Epidermal melanocyte (primary cell): ENCODE measurements around the gene AGTR1.

Source experiments
- DNase-seq: peaks from one replicate; pipeline ENCODE4 v3.0.0; 2011; ENCODE audit warnings: low spot score; ENCODE audit not compliant: insufficient read length

The AGTR1 gene

GRCh38 chr3:148697306-148698189, at the start of gene AGTR1:
TSS of gene AGTR1 (plus strand) at chr3:148697903. CDS start at chr3:148741036, 43,133 bp downstream.
- DNase-seq: no peak

DNA sequence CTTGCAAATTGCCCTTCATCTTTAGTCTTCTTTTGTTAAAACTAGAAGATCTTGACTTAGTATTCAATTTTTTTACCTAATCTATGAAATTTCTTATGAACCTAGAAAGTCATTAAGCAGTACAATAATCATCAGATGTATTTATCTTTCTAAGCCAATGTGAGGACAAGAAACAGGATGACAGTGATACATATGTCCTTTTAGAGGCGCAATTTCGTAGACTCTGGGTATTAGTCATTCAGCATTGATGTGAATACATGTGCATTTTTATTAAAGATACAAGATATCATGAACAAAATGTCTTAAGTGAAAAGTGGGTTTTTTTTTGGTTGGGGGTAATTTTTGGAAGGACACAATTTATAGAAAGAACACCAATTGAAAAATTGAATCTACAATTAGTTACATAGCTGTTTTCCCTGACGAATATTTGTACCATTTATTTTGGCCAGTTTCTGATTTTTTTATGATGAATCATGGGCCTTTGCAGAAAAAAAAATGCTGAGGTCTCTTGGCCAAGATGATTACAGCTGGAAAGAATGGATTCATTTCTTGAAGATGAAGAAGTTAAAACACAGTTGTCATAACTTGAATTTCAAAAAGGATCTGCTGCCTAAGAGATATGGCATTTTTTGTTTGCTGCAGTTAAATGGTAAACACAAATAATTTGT, 48.9 kb upstream of the AGTR1 start:
- DNase-seq: no peak

GRCh38 chr3:148651549-148651948, 46.2 kb upstream of the AGTR1 start:
- DNase-seq: no peak

- no peak for DNase-seq
These were observed 43.3 kb upstream of the AGTR1 start for GRCh38 chr3:148654433-148654832.

DNA sequence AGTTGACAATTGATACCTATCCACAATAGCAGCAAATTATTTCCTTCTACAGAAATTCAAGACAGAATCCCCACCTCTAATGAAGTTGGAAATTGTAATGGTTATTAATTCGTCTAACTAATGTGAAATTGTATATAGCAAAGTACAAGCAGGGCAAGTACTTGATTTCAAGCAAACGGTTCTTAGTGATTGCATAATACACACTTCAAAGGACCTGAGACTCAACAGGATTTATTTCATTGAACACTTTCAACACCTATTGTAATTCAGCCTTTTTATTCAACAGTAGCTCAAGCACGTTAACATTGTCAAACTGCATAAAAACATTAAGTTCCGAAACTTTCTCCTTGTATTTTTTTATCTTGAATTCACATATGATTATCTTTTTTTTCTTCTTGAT, 40.2 kb upstream of the AGTR1 start:
- no peak for DNase-seq

- DNase-seq: no peak
These were observed 38.2 kb upstream of the AGTR1 start for GRCh38 chr3:148659512-148659911.

- no peak for DNase-seq
These were observed 17.4 kb upstream of the AGTR1 start for GRCh38 chr3:148680289-148680688.

DNA sequence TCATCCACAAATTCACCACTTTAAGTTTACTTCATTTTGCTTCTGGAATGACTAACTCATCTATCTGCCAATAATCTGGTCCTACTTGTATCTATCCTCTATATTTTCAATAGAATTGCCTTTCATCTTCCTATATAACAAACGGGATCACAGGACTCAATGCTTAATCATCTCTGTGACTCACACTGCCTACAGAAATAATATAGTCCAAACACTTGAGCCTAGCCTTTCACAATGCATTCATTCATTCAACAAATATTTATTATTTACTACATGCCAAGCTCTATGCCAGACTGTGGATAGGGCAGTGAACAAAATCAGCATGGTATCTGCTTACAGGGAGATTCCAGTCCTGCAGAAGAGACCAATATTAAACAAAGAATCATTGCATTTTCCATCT, 16.6 kb upstream of the AGTR1 start:
- DNase-seq: no peak

DNA sequence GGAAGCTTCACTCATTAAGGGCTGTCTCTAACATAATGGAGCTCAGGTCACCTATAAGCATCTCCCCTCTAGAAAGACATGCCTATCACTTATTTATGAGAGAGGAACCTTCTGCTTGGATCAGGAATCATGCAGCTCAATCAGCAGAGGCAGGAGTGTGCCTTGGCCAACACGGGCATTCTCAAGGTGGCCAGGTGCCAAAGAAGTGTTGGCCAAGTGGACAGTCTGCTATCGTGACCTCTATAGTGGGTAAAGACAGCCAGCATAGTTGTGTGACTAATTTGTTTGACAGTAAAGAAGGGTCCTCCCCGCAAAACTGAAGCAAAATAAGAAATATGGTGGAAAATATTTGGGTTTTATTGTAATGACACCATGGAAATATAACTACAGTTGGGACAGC, 14.7 kb upstream of the AGTR1 start:
- no peak for DNase-seq

GRCh38 chr3:148694116-148694515, 3.6 kb upstream of the AGTR1 start:
- no peak for DNase-seq

DNA sequence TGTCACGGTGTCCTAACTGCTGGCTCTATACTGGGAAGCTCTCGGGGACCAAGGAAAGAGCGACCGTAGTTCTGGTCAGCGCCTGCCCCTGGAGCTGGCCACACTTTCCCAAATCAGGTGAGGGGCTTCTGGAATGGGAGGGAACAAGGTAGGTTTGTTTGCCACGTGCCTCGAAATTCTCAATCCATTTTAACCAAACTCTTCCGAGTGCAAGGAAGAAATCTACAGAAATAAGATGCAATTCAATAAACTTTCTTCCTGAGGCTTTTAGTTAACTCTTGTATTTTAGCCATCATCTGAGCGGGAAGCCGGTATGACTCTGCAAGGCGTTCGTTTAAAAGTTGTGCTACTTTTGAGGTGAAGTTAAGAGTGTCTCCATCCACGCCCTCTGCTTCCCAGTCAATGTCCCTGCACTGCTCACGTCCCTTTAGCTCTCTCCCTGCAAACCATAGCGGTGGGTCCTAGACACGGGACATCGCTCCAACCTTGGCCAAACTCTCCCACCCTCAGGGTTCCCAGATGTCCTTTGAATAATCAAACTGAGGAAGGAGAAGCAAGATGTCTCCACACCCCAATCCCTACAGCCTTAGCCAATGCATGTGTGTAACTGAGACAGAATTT, 597 bp downstream of the AGTR1 start:
- DNase-seq: no peak

GRCh38 chr3:148705314-148705713, 7.6 kb downstream of the AGTR1 start:
- no peak for DNase-seq

DNA sequence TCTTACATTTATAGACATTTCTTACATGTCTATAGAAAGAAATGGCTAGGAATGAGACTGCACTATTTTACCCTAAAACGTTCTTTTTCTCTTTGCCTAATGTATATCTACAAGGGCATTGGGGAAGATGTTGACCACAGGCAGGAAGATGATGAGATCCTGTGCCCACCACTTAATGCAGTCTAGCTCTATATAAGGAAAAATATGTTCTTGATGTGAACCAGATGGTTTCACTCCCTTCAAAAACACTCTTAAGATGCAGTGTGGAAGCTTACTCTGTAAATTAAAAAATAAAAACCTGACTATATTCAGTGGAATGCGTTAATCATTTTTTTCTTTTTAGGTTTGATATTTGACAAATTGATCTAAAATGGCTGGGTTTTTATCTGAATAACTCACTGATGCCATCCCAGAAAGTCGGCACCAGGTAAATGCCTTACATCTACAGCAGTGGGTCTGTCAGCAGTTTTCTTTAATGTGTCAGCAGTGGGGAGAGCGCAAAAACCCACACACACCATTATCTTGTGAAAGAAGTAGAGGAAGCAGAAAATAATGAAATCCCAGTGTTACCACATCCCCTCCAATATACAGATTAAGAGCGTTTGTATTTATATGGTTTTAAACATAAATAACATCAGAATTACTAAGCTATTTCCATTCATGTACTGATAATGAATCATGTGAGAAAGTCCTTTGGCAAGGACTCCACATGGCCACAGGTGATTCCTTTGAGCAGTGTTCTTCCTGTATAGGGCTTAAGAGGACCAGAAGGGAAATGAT, 10.1 kb downstream of the AGTR1 start:
- no peak for DNase-seq

GRCh38 chr3:148708409-148708808, 10.7 kb downstream of the AGTR1 start:
- DNase-seq: no peak

DNA sequence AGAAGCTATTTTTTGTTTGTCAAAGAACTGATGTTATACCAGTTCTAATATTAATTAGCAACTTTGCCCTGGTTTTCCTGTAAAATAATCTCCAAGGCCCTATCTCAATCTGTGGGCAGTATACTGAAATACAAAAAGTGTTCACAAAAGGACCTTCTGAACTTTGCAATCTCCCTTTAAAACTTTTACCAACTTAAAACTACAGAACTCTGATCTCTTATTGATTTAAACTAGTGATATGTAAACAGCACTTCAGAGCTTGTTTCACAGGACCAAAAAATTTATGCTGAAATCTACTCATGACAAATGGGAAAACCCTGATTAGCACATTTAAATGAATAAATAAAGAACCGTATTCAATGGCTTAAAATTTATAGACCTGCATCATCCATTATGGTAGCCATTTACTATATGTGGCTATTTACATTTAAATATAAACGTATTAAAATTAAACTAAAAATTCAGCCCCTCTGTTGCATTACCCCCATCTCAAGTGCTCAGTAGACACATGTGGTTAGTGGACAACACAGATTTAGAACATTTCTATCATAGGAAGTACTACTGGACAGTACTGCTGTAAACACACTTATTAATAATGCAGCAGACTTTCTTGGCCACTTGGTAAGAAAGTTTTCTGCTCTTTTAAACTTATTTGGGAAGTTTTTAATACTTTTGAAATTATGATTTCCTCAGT, 12.0 kb downstream of the AGTR1 start:
- no peak for DNase-seq

GRCh38 chr3:148710665-148711064, 13.0 kb downstream of the AGTR1 start:
- DNase-seq: no peak

- no peak for DNase-seq
These were observed 14.4 kb downstream of the AGTR1 start for GRCh38 chr3:148711981-148712666.

DNA sequence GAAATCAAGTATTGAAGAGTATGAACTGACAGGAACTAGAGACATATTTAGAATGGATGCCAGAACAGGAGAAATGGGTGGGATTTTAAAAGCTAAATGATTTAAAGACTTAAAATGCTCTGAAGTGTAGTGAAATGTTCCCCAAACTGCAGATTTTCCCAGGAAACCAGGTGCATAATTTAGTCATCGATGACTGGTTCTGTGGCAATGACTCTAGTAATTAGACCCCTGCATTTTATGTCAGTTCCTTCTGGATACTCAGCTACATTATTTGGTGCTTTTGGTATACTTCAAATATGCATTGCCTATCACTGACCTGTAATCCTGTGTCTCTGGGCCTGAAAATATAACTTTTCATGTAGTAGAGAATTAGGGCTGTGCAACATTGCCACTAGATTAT, 16.8 kb downstream of the AGTR1 start:
- DNase-seq: no peak

GRCh38 chr3:148716657-148717056, 19.0 kb downstream of the AGTR1 start:
- no peak for DNase-seq

- DNase-seq: no peak
These were observed 20.3 kb downstream of the AGTR1 start for GRCh38 chr3:148717885-148718561.
